GM23248 (cell line): ENCODE results near the gene RSAD1. TPM values are rescaled to one million over a fixed set of nuclear protein-coding genes. Genes with fewer than 3 reads are reported as not detected.

ENCODE experiments used
- DNase-seq: peaks from one replicate; pipeline ENCODE4 v3.0.0-alpha.2; 2015
- H2AFZ ChIP-seq: fragments of 200-600 bp; sonication (generic); 2 replicates; pipeline ENCODE4 v1.6.1; 2016; ENCODE audit warnings: antibody characterized with exemption
- H3F3A ChIP-seq: fragments of 200-600 bp; sonication (generic); 2 replicates; pipeline ENCODE4 v1.6.1; 2016; ENCODE audit warnings: mild to moderate bottlenecking, antibody characterized with exemption, mixed run types; ENCODE audit not compliant: insufficient read depth
- H3K27ac ChIP-seq: fragments of 200-600 bp; sonication (generic); 2 replicates; pipeline ENCODE4 v1.5.1; 2016; ENCODE audit warnings: mild to moderate bottlenecking
- H3K27me3 ChIP-seq: fragments of 200-600 bp; sonication (generic); replicated peaks from 2 replicates; pipeline ENCODE4 v1.6.1; 2016; ENCODE audit warnings: mild to moderate bottlenecking; ENCODE audit not compliant: insufficient read depth
- H3K36me3 ChIP-seq: fragments of 200-600 bp; sonication (generic); 2 replicates; pipeline ENCODE4 v1.6.1; 2016; ENCODE audit warnings: low read depth, mild to moderate bottlenecking
- H3K4me1 ChIP-seq: fragments of 200-600 bp; sonication (generic); 2 replicates; pipeline ENCODE4 v1.6.1; 2016; ENCODE audit warnings: mild to moderate bottlenecking; ENCODE audit not compliant: insufficient read depth
- H3K4me2 ChIP-seq: fragments of 200-600 bp; sonication (generic); one replicate; pipeline ENCODE4 v1.6.1; 2016; ENCODE audit warnings: mild to moderate bottlenecking; ENCODE audit not compliant: unreplicated experiment
- H3K4me3 ChIP-seq: fragments of 200-600 bp; sonication (generic); 2 replicates; pipeline ENCODE4 v1.5.1; 2016; ENCODE audit warnings: mild to moderate bottlenecking
- H3K79me2 ChIP-seq: fragments of 200-600 bp; sonication (generic); 2 replicates; pipeline ENCODE4 v1.6.1; 2016; ENCODE audit warnings: mild to moderate bottlenecking; ENCODE audit not compliant: insufficient read depth
- H3K9ac ChIP-seq: fragments of 200-600 bp; sonication (generic); 2 replicates; pipeline ENCODE4 v1.6.1; 2016; ENCODE audit warnings: mild to moderate bottlenecking
- H3K9me2 ChIP-seq: fragments of 200-600 bp; sonication (generic); 2 replicates; pipeline ENCODE4 v1.6.1; 2016; ENCODE audit warnings: mixed run types, mild to moderate bottlenecking, moderate library complexity; ENCODE audit not compliant: insufficient read depth
- H3K9me3 ChIP-seq: fragments of 200-600 bp; sonication (generic); one replicate; pipeline ENCODE4 v1.6.1; 2017; ENCODE audit warnings: low read depth
- H4K20me1 ChIP-seq: fragments of 200-600 bp; sonication (generic); 2 replicates; pipeline ENCODE4 v1.6.0; 2016; ENCODE audit not compliant: insufficient read depth
- EZH2 ChIP-seq: fragments of 200-600 bp; sonication (generic); IDR thresholded peaks from 2 replicates; pipeline ENCODE4 v1.6.1; 2018; ENCODE audit warnings: antibody characterized with exemption, mild to moderate bottlenecking; ENCODE audit not compliant: insufficient read depth, poor library complexity, severe bottlenecking
- EZH2phosphoT487 ChIP-seq: fragments of 200-600 bp; sonication (generic); IDR thresholded peaks from 2 replicates; pipeline ENCODE4 v1.6.1; 2018; ENCODE audit warnings: antibody characterized with exemption, moderate library complexity, mild to moderate bottlenecking, low read depth; ENCODE audit not compliant: insufficient read depth
- WGBS, 2 experiments: methylation state at CpG; one replicate each; pipeline ENCODE4 v1.1.6; 2015 to 2017; ENCODE audit warnings: low lambda C conversion rate in 2 of 2, low coverage in 1 of 2; ENCODE audit errors: missing lambda C conversion rate in 2 of 2; 5-methylcytosine and 5-hydroxymethylcytosine counted together
- in situ Hi-C: fragments of 300-500 bp; cut with MboI; formaldehyde crosslinking; loops from 2 replicates; pipeline ENCODE4 v1.15.0; 2020
- polyA plus RNA-seq: library from polyadenylated mRNA; unstranded; fragments of >200 nt; fragmentation: Nextera tagmentation; extraction: Ambion mirVana; gene quantifications from 2 replicates; pipeline ENCODE4 v1.2.1, GENCODE V29; 2016
- total RNA-seq: library from RNA; depleted of rRNA; stranded (reverse); fragments of >200 nt; shearing (Covaris generic); gene quantifications from 2 replicates; pipeline ENCODE4 v1.2.3, GENCODE V29; 2014; rRNA removed

The RSAD1 gene
- total and polyA plus RNA-seq, 2 experiments from 2014 or later, result 19.8 to 22.4 TPM

DNA sequence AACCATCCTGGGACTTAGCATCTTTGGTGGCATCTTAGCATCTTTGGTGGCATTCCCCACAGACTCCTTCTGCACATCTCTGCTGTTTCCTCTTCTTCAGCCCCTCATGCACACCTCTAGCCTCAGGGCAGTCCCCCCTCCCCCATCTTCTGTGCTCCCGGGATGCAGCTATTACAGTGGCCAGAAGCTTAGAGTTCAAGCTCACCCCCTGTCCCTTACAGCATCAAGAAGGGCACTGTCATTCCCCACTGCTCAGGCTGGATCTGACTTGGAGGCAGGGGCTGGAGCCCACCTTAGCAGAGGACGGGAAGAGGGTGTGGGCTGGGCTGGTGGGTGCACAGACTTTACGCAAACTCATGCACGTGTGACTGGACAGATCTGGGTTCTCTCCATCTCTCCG lies 54.5 kb downstream of the RSAD1 start:
- Histone ChIP-seq H3K79me2 (no peaks in the 10 kb centered on the region), H3K9me2 (no peaks in the 10 kb centered on the region), H3K36me3 (no peaks in the 10 kb centered on the region), H3K4me1 (peaks cover 8% of the 10 kb centered on the region), H4K20me1 (no peaks in the 10 kb centered on the region), H3K4me2 (no peak overlapping the region), H2AFZ (no peak overlapping the region), H3K4me3 (no peak overlapping the region), H3F3A (no peaks in the 10 kb centered on the region), H3K27ac (no peak overlapping the region), H3K9ac (no peak overlapping the region), H3K9me3 (no peaks in the 10 kb centered on the region), H3K27me3 (peaks cover 13% of the 10 kb centered on the region)
- no peak for DNase-seq
- WGBS, 2 experiments, result 5 to 7% methylated on average over 5 of the region's 5 CpGs
- TF ChIP-seq EZH2 (no peak), EZH2phosphoT487 (no peak)
- in situ Hi-C loops, result no loop called here

DNA sequence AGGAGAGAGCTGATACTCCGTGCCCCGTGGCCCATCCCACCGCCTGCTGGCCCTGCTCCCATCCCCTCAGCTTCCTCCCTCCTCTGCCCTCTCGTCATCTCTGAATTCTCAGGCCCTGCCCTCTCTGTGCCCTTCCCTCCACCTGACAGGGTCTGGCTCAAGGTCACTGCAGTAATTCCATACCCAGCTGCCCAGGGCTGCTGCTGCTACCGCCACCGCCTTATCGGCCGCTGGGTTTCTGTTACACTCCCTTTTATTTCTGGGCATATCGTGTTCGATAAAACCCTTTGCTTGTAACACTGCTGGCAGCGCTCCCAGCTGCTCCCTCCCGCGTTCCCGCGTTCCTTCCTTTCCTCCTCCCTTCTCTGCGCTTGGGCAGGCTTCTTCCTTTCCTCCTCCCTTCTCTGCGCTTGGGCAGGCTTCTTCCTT lies 55.1 kb downstream of the RSAD1 start:
- peak overlapping the region; percentile 52 for H3K4me3 ChIP-seq
- in situ Hi-C loops, result no loop called here

DNA sequence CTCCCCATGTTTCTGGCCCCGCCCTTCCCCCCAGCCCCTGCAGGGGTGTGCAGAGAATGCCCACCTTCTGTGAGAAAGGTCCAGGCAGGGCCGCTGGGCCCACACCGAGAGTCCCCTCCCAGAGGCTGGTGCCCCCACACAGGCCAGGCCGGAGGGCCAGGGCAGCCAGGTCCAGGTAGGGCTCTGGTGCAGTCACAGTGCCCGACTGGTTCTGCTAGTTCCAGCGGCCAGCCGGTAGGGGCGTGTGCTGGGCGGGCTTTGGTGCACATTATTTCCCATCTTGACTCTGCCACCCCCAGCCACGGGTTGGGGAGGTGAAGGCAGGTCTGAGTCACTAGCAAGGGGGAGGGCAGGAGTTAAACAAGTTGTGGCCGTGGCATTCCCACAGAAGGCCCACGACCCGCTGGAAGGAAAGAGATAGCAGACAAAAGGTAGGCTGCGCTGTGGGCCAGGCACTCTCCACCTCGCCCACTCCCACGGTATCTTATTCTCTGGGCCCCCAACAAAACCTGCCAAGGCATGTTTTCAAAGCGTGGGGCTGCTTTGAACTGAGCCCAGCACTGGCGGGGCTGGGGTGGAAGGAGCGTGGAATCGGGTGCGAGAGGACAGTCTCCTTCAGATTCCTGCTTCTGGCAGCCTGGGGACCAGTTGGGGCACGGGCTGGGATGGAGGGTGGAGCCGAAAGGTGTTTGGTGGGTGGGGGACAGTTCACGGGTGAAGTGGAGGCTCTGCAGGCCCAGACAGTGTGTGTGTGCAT lies 55.7 kb downstream of the RSAD1 start:
- WGBS, 2 experiments, result 47% methylated on average over 15 to 23 of the region's 24 CpGs
- H3F3A ChIP-seq, result no peaks in the 10 kb centered on the region
- no peaks in the 10 kb centered on the region for H3K79me2 ChIP-seq
- H2AFZ ChIP-seq, result no peak overlapping the region
- peak overlapping the region; percentile 52 for H3K4me3 ChIP-seq
- peak overlapping the region; percentile 21 for H3K4me2 ChIP-seq
- H3K4me1 ChIP-seq, result peaks cover 8% of the 10 kb centered on the region
- no peaks in the 10 kb centered on the region for H3K9me2 ChIP-seq
- H3K9me3 ChIP-seq, result no peaks in the 10 kb centered on the region
- no peaks in the 10 kb centered on the region for H4K20me1 ChIP-seq
- no peak overlapping the region for H3K27ac ChIP-seq
- H3K27me3 ChIP-seq, result peaks cover 13% of the 10 kb centered on the region
- in situ Hi-C loops, result no loop called here
- H3K36me3 ChIP-seq, result no peaks in the 10 kb centered on the region
- no peak overlapping the region for H3K9ac ChIP-seq
- peak; percentile 43 for DNase-seq
- TF ChIP-seq EZH2 (no peak), EZH2phosphoT487 (no peak)

More for the DNA sequence above, 55.1 kb downstream of the RSAD1 start:
- H3K27me3 ChIP-seq, result peaks cover 13% of the 10 kb centered on the region
- H3K27ac ChIP-seq, result no peak overlapping the region
- H3K79me2 ChIP-seq, result no peaks in the 10 kb centered on the region
- H4K20me1 ChIP-seq, result no peaks in the 10 kb centered on the region
- no peaks in the 10 kb centered on the region for H3F3A ChIP-seq
- H3K9me2 ChIP-seq, result no peaks in the 10 kb centered on the region
- H3K4me1 ChIP-seq, result peaks cover 8% of the 10 kb centered on the region
- H2AFZ ChIP-seq, result no peak overlapping the region
- H3K9ac ChIP-seq, result no peak overlapping the region
- DNase-seq, result peak; percentile 54
- H3K4me2 ChIP-seq, result peak overlapping the region; percentile 21
- no peaks in the 10 kb centered on the region for H3K36me3 ChIP-seq
- WGBS, 2 experiments, result 2 to 3% methylated on average over 12 to 17 of the region's 17 CpGs
- TF ChIP-seq EZH2 (no peak), EZH2phosphoT487 (no peak)
- H3K9me3 ChIP-seq, result no peaks in the 10 kb centered on the region

DNA sequence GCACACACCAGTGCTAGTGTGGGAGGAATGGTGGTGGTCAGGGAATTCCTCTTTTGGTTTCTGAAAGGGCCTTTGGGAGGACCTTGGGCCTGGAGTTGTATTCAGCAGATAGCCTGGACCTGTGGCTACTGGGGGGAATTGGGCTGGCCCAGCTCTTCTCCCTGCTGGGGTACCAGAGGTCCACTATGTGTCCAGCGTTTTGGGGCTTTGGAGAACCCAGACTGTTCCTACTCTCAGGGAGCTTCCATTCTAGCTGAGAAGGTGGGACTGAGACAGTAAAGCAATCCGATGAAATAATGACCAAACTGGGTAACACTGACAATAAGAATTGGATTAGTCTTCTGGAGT lies 56.3 kb downstream of the RSAD1 start:
- no peaks in the 10 kb centered on the region for H3K36me3 ChIP-seq
- H3F3A ChIP-seq, result no peaks in the 10 kb centered on the region
- no peak for TF ChIP-seq EZH2
- no peak for TF ChIP-seq EZH2phosphoT487
- no peaks in the 10 kb centered on the region for H3K79me2 ChIP-seq
- peaks cover 13% of the 10 kb centered on the region for H3K27me3 ChIP-seq
- no peaks in the 10 kb centered on the region for H3K9me2 ChIP-seq
- H3K4me2 ChIP-seq, result no peak overlapping the region
- no peak overlapping the region for H3K9ac ChIP-seq
- H2AFZ ChIP-seq, result no peak overlapping the region
- peaks cover 8% of the 10 kb centered on the region for H3K4me1 ChIP-seq
- no peak for DNase-seq
- no peak overlapping the region for H3K4me3 ChIP-seq
- H3K9me3 ChIP-seq, result no peaks in the 10 kb centered on the region
- in situ Hi-C loops, result no loop called here
- WGBS, 2 experiments, result 90 to 97% methylated on average over 2 of the region's 2 CpGs
- no peak overlapping the region for H3K27ac ChIP-seq
- H4K20me1 ChIP-seq, result no peaks in the 10 kb centered on the region

DNA sequence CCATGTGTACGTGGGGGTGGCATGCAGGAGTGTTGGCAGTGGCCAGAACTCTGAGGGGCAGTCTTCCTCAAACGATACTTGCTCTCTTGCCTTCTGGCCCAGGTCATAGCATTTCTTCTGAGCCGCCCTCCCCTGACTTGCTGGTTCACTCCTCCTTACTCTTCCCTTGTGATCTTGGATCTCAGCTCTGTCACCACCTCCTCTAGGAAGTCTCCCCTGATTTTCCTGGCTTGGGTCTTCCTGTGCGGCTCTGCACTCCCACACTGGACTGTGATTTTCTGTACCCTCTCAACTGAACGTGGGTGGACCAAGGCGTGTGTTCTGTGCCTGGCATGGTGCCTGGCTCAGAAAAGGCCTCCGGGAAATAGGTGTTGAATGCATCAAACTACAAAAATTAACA lies 56.7 kb downstream of the RSAD1 start:
- no peaks in the 10 kb centered on the region for H3K79me2 ChIP-seq
- H4K20me1 ChIP-seq, result no peaks in the 10 kb centered on the region
- no peak overlapping the region for H3K4me2 ChIP-seq
- H3K36me3 ChIP-seq, result no peaks in the 10 kb centered on the region
- WGBS, 2 experiments, result 68 to 73% methylated on average over 7 of the region's 7 CpGs
- no peaks in the 10 kb centered on the region for H3F3A ChIP-seq
- H3K4me1 ChIP-seq, result peaks cover 8% of the 10 kb centered on the region
- H3K9ac ChIP-seq, result no peak overlapping the region
- H3K9me2 ChIP-seq, result no peaks in the 10 kb centered on the region
- TF ChIP-seq EZH2phosphoT487 (no peak), EZH2 (no peak)
- H3K9me3 ChIP-seq, result no peaks in the 10 kb centered on the region
- in situ Hi-C loops, result no loop called here
- H2AFZ ChIP-seq, result no peak overlapping the region
- H3K27ac ChIP-seq, result no peak overlapping the region
- H3K4me3 ChIP-seq, result no peak overlapping the region
- no peak for DNase-seq
- peaks cover 13% of the 10 kb centered on the region for H3K27me3 ChIP-seq

Other genes starting within 250 kb of the RSAD1 start
- gene TMEM92, start 204.4 kb upstream of the RSAD1 start, total RNA-seq, result 0.32 TPM in 1 of 2 replicates, not detected in the other
- gene TMEM92, start 204.4 kb upstream of the RSAD1 start, polyA plus RNA-seq, result 0.61 TPM in 1 of 2 replicates, not detected in the other
- 43.6 and 70.1 TPM in 2 replicates for gene XYLT2, start 132.7 kb upstream of the RSAD1 start, total RNA-seq
- gene XYLT2, start 132.7 kb upstream of the RSAD1 start, polyA plus RNA-seq, result 25.3 and 27.3 TPM in 2 replicates
- 49.3 and 57.9 TPM in 2 replicates for gene MRPL27, start 105.7 kb upstream of the RSAD1 start, total RNA-seq
- gene MRPL27, start 105.7 kb upstream of the RSAD1 start, polyA plus RNA-seq, result 115 and 120 TPM in 2 replicates
- 1.1 and 4.3 TPM in 2 replicates for gene EME1, start 105.6 kb upstream of the RSAD1 start, total RNA-seq
- gene EME1, start 105.6 kb upstream of the RSAD1 start, polyA plus RNA-seq, result 3.8 and 4.1 TPM in 2 replicates
- 144 and 164 TPM in 2 replicates for gene LRRC59, start 81.3 kb upstream of the RSAD1 start, total RNA-seq
- gene LRRC59, start 81.3 kb upstream of the RSAD1 start, polyA plus RNA-seq, result 110 and 111 TPM in 2 replicates
- 8.6 and 18.7 TPM in 2 replicates for gene ACSF2, start 52.6 kb upstream of the RSAD1 start, total RNA-seq
- 3.2 and 3.7 TPM in 2 replicates for gene ACSF2, start 52.6 kb upstream of the RSAD1 start, polyA plus RNA-seq
- not detected in 2 replicates for gene CHAD, start 10.0 kb upstream of the RSAD1 start, total RNA-seq
- gene CHAD, start 10.0 kb upstream of the RSAD1 start, polyA plus RNA-seq, result not detected in 2 replicates
- 0.32 and 0.89 TPM in 2 replicates for gene MYCBPAP, start 29.6 kb downstream of the RSAD1 start, total RNA-seq
- gene MYCBPAP, start 29.6 kb downstream of the RSAD1 start, polyA plus RNA-seq, result 0.79 and 1.4 TPM in 2 replicates
- gene EPN3, start 53.9 kb downstream of the RSAD1 start, total RNA-seq, result not detected in 2 replicates
- gene EPN3, start 53.9 kb downstream of the RSAD1 start, polyA plus RNA-seq, result 0.13 TPM in 1 of 2 replicates, not detected in the other
- gene SPATA20, start 68.3 kb downstream of the RSAD1 start, total RNA-seq, result 146 TPM in 2 replicates
- gene SPATA20, start 68.3 kb downstream of the RSAD1 start, polyA plus RNA-seq, result 89.9 and 91.2 TPM in 2 replicates
- gene CACNA1G, start 81.9 kb downstream of the RSAD1 start, total RNA-seq, result 0.13 and 0.97 TPM in 2 replicates
- gene CACNA1G, start 81.9 kb downstream of the RSAD1 start, polyA plus RNA-seq, result 0.06 and 0.16 TPM in 2 replicates
- 28.3 and 32.0 TPM in 2 replicates for gene ABCC3, start 156.0 kb downstream of the RSAD1 start, total RNA-seq
- 35.0 and 38.5 TPM in 2 replicates for gene ABCC3, start 156.0 kb downstream of the RSAD1 start, polyA plus RNA-seq
- gene ANKRD40, start 229.1 kb downstream of the RSAD1 start, total RNA-seq, result 35.5 and 36.5 TPM in 2 replicates
- gene ANKRD40, start 229.1 kb downstream of the RSAD1 start, polyA plus RNA-seq, result 20.1 and 20.2 TPM in 2 replicates
- 57.5 and 59.1 TPM in 2 replicates for gene LUC7L3, start 240.7 kb downstream of the RSAD1 start, total RNA-seq
- gene LUC7L3, start 240.7 kb downstream of the RSAD1 start, polyA plus RNA-seq, result 100 and 138 TPM in 2 replicates